GM20000 (cell line): Measurements from ENCODE around the gene TUBB4B.

Experiments
- DNase-seq: peaks from one replicate; pipeline ENCODE4 v3.0.0; 2012; ENCODE audit warnings: low spot score
- TF ChIP-seq, protein P1 (sequence below): IDR thresholded peaks from 2 replicates; pipeline ENCODE4 v1.5.1; 2012; ENCODE audit warnings: mild to moderate bottlenecking, control low read depth; ENCODE audit errors: extremely low read depth, missing control alignments

The TUBB4B gene

GRCh38 chr9:137243626-137244485 is 2.8 kb downstream of the TUBB4B start:
- DNase-seq: no peak

DNA sequence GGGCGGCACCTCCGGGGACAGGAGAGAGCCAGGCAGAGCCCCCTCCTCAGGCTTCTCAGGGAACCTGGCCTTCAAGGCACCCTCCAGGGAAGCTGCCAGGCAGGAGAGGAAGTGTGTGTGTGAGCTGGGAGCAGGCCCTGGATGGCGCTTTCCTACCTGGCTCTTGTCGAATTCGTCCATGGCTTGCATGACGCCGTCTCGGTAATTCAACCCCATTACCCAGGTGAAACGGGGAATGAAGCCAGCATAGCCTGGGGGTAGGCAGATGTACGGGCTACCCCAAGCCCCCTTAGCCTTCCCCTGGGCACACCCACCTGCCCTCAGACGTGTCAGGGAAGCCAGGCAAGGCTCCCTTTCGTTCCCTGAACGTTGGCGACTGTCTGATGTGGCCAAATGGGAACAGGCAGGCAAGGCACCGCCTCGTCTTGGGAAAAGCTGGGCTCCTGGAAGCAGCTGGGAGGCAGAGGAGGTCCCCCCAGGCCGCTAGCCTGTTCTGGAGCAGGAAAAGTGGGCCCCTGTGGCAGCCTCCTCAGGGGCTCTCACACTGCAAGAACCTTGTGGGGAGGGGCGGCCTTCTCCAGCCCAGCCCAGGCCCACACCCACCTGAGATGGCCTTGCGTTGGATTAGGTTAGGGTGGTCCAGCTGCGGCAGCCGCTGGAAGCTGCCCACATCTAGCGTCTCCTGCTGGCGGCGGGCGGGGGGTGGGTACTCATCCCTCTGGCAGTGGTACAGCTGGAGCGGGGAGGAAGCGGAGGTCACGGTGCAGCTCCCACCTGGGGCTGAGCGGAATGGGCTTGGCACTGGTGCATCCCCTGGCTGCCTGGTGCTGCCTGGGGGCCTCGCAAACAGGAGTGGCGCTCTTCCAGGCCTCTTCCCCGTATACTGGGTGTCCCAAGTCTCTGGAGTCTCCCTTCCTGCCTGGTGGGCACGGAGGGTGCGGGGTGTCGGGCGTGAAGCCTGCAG is 3.7 kb downstream of the TUBB4B start:
- TF ChIP-seq, protein P1, sequence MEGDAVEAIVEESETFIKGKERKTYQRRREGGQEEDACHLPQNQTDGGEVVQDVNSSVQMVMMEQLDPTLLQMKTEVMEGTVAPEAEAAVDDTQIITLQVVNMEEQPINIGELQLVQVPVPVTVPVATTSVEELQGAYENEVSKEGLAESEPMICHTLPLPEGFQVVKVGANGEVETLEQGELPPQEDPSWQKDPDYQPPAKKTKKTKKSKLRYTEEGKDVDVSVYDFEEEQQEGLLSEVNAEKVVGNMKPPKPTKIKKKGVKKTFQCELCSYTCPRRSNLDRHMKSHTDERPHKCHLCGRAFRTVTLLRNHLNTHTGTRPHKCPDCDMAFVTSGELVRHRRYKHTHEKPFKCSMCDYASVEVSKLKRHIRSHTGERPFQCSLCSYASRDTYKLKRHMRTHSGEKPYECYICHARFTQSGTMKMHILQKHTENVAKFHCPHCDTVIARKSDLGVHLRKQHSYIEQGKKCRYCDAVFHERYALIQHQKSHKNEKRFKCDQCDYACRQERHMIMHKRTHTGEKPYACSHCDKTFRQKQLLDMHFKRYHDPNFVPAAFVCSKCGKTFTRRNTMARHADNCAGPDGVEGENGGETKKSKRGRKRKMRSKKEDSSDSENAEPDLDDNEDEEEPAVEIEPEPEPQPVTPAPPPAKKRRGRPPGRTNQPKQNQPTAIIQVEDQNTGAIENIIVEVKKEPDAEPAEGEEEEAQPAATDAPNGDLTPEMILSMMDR: no peak
- no peak for DNase-seq

More at GRCh38 chr9:137243626-137244485, 2.8 kb downstream of the TUBB4B start:
- TF ChIP-seq, protein P1: no peak

DNA sequence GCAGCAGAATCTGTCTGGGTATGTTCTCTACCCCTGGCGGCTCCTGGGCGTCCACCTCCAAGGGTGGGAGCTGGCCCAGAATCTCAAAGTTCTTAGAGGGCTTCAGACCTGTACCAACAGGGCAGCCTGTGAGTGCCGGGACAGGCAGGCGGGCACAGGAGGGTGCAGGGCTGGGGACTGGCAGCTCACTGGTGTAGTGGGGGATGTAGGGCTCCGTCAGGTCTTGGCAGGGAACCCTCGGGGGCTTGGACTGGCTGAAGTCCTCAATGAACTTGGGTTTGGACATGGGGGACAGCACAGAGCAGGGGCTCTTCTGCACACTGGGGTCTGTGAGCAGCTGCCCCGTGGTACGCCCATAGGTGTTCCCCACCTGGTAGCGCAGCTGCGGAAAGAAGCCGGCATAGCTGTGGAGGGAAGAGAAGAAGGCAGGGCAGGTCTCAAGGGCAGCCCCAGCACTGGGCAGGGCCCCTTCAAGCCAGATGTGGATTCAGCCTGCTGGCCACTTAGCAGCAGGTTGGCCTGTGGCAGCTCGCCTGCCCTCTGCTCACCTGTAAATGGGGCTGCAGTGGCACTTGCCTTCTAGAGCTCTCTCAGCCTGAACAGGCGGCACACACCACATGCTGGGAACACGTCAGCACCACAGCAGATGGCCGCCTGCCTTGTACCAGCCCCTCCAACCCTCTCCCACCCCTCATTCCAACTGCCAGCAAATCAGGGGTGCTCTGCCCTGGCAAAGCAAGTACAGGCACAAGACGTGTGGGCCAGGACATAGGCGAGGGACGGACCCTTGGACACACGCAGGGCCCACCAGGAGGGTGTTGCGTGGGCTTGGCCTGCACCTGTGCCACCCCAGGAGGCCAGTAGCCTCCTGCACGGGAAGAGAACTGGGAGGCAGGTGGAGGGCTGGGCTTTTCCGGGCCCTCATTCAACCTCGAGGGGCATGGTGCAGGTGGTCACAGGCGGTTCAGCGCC is 4.6 kb downstream of the TUBB4B start:
- no peak for DNase-seq
- TF ChIP-seq, protein P1: no peak

GRCh38 chr9:137247135-137247915 is 6.2 kb downstream of the TUBB4B start:
- TF ChIP-seq, protein P1: no peak
- no peak for DNase-seq

DNA sequence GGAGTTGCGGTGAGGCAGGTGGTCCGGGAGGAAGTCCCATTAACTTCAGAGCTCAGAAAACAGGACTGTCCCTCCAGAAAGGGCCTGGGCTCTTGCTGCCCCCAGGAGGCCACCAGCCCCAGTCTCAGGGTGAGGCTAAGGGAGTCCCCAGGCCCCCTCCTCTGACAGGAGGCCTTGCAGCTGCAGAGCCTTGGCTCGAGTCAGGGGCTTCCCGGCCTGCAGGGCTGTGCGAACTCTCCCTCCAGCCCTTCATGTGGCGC is 6.8 kb downstream of the TUBB4B start:
- TF ChIP-seq, protein P1: no peak
- no peak for DNase-seq
